K562 (cell line): ENCODE results near the gene MATN4. TPM values are rescaled to one million over a fixed set of nuclear protein-coding genes. Genes with fewer than 3 reads are reported as not detected.

ENCODE experiments used
- ATAC-seq: fragments of 200-7000 bp; cut with Tn5 transposase; 3 replicates; pipeline ENCODE4 v1.9.1; 2020; ENCODE audit warnings: moderate library complexity
- BruUV-seq: library from RNA; stranded (reverse); fragments of 400-500 nt; replicated peaks from 2 replicates; lab custom pipeline; 2021; lab: Mats Ljungman, UMichigan
- CTCF ChIA-PET: fragments of 300-600 bp; formaldehyde crosslinking; extraction: SDS; loops from one replicate; lab custom pipeline; 2021; ENCODE audit warnings: low intra/inter-chr PET ratio; lab: Yijun Ruan, JAX
- POLR2A ChIA-PET: fragments of 300-600, 350-650 bp; sonication (Branson Sonifier 250); formaldehyde crosslinking; extraction: SDS; loops from one replicate; lab custom pipeline; 2021; ENCODE audit warnings: antibody characterized with exemption, inconsistent platforms; lab: Yijun Ruan, JAX
- DNase-seq, 4 experiments: peaks; one replicate each; pipeline versions ENCODE4 v3.0.0 to v3.0.0-alpha.2; 2011 to 2018; ENCODE audit warnings: low spot score in 3 of 4, mixed read lengths in 3 of 4; ENCODE audit errors: extremely low read depth in 1 of 4
- FAIRE-seq: peaks from 2 replicates; lab custom pipeline; 2011; peaks lifted over from hg19 to GRCh38; lab: Jason Lieb, UNC
- H2AFZ ChIP-seq: 2 replicates; pipeline ENCODE4 v1.6.0; 2011; ENCODE audit warnings: low read depth, low read length, control low read depth, inconsistent platforms
- H3K27ac ChIP-seq: fragments of 200-600 bp; 3 replicates; pipeline ENCODE4 v1.8.0; 2011; ENCODE audit warnings: low read depth, mild to moderate bottlenecking, control low read depth, inconsistent platforms, low read length, moderate library complexity, mixed read lengths; ENCODE audit errors: extremely low read depth
- H3K27me3 ChIP-seq, 2 experiments: fragments of 300-600 bp in 1 of 2; 2 replicates in 1 of 2; 3 replicates in 1 of 2; pipeline versions ENCODE4 v1.6.0 to v1.8.0; 2011; ENCODE audit warnings: inconsistent platforms in 2 of 2, low read length in 2 of 2, mild to moderate bottlenecking in 1 of 2, mixed read lengths in 1 of 2, moderate library complexity in 1 of 2; ENCODE audit not compliant: control insufficient read depth in 2 of 2, insufficient read depth in 2 of 2
- H3K36me3 ChIP-seq: fragments of 300-600 bp; 3 replicates; pipeline ENCODE4 v1.8.0; 2011; ENCODE audit warnings: mild to moderate bottlenecking, low read length, inconsistent platforms; ENCODE audit not compliant: control insufficient read depth, insufficient read depth
- H3K4me1 ChIP-seq, 2 experiments: fragments of 200-600 bp in 1 of 2; replicated peaks in 1 of 2; 2 replicates in 1 of 2; 3 replicates in 1 of 2; pipeline versions ENCODE4 v1.5.1 to v1.8.0; 2011; ENCODE audit warnings: inconsistent platforms in 2 of 2, low read length in 2 of 2, mild to moderate bottlenecking in 1 of 2, mixed read lengths in 1 of 2, moderate library complexity in 1 of 2; ENCODE audit not compliant: control insufficient read depth in 2 of 2, insufficient read depth in 2 of 2
- H3K4me2 ChIP-seq: 2 replicates; pipeline ENCODE4 v1.6.1; 2011; ENCODE audit warnings: low read length, control low read depth, inconsistent platforms, mixed read lengths; ENCODE audit not compliant: insufficient read depth
- H3K4me3 ChIP-seq: fragments of 200-600 bp; sonication (generic), shearing (Covaris generic); 2 replicates; pipeline ENCODE4 v1.5.1; 2016; ENCODE audit warnings: control low read depth, inconsistent platforms
- H3K79me2 ChIP-seq: fragments of 200-600 bp; 3 replicates; pipeline ENCODE4 v1.8.0; 2011; ENCODE audit warnings: low read length, inconsistent platforms; ENCODE audit not compliant: control insufficient read depth, insufficient read depth
- H3K9ac ChIP-seq, 2 experiments: 2 replicates each; pipeline versions ENCODE4 v1.6.0 to v1.6.1; 2011; ENCODE audit warnings: low read depth in 2 of 2, low read length in 2 of 2, control low read depth in 1 of 2, inconsistent platforms in 1 of 2, mild to moderate bottlenecking in 1 of 2, mixed read lengths in 1 of 2; ENCODE audit not compliant: insufficient read depth in 1 of 2
- H3K9me1 ChIP-seq: one replicate; pipeline ENCODE4 v1.6.0; 2011; ENCODE audit warnings: inconsistent platforms, mild to moderate bottlenecking, low read length, moderate library complexity; ENCODE audit not compliant: control insufficient read depth, insufficient read depth
- H3K9me3 ChIP-seq: replicated peaks from 2 replicates; pipeline ENCODE4 v1.5.1; 2011; ENCODE audit warnings: low read depth, low read length, inconsistent platforms; ENCODE audit not compliant: control insufficient read depth, insufficient read depth
- H4K20me1 ChIP-seq: replicated peaks from 2 replicates; pipeline ENCODE4 v1.6.1; 2011; ENCODE audit warnings: low read length, inconsistent platforms, mixed read lengths; ENCODE audit not compliant: control insufficient read depth, insufficient read depth
- ARID3B ChIP-seq: fragments of 250-450 bp; sonication (Bioruptor Pico); IDR thresholded peaks from 2 replicates; pipeline ENCODE4 v1.4.0; 2020; ENCODE audit warnings: borderline replicate concordance
- CBX2 ChIP-seq: fragments of 200-600 bp; sonication (generic); IDR thresholded peaks from one replicate; pipeline ENCODE4 v1.6.1; 2012; ENCODE audit warnings: mild to moderate bottlenecking, low read length, inconsistent platforms; ENCODE audit not compliant: insufficient read depth, poor library complexity, severe bottlenecking
- CCAR2 ChIP-seq: fragments of 200-400 bp; formaldehyde crosslinking; IDR thresholded peaks from 2 replicates; pipeline ENCODE4 v1.6.1; 2017; ENCODE audit warnings: mild to moderate bottlenecking, low read depth, low read length
- CREB5 ChIP-seq: fragments of 250-450 bp; sonication (Bioruptor Pico); IDR thresholded peaks from 2 replicates; pipeline ENCODE4 v1.5.0; 2020; ENCODE audit warnings: mild to moderate bottlenecking
- CREM ChIP-seq: IDR thresholded peaks from 2 replicates; pipeline ENCODE4 v1.6.1; 2014; ENCODE audit warnings: antibody characterized with exemption, low read depth
- GABPB1 ChIP-seq: sonication (generic); formaldehyde crosslinking; IDR thresholded peaks from 2 replicates; pipeline ENCODE4 v1.8.0; 2022; ENCODE audit warnings: mild to moderate bottlenecking, missing genetic modification reagents
- GATAD2B ChIP-seq: fragments of 450-650 bp; IDR thresholded peaks from 2 replicates; pipeline ENCODE4 v1.6.1; 2017; ENCODE audit warnings: mild to moderate bottlenecking, borderline replicate concordance
- NFE2L1 ChIP-seq: fragments of 450-650 bp; IDR thresholded peaks from 2 replicates; pipeline ENCODE4 v1.6.1; 2016; ENCODE audit warnings: missing genetic modification characterization, low read depth, mild to moderate bottlenecking, missing compliant biosample characterization, moderate library complexity, borderline replicate concordance
- PHB ChIP-seq: fragments of 250-450 bp; sonication (Bioruptor Pico); IDR thresholded peaks from 2 replicates; pipeline ENCODE4 v1.5.0; 2021
- PHTF2 ChIP-seq: fragments of 250-450 bp; sonication (Bioruptor Pico); IDR thresholded peaks from 2 replicates; pipeline ENCODE4 v1.5.0; 2021; ENCODE audit warnings: mild to moderate bottlenecking
- RBM17 ChIP-seq: fragments of 200-400 bp; formaldehyde crosslinking; IDR thresholded peaks from 2 replicates; pipeline ENCODE4 v1.6.1; 2017; ENCODE audit warnings: low read depth, mild to moderate bottlenecking, low read length, borderline replicate concordance
- RBM39 ChIP-seq: fragments of 200-400 bp; formaldehyde crosslinking; optimal IDR thresholded peaks from 2 replicates; pipeline ENCODE3; 2018; ENCODE audit warnings: low read depth, low read length
- SIN3B ChIP-seq: fragments of 450-650 bp; IDR thresholded peaks from 2 replicates; pipeline ENCODE4 v1.6.1; 2017; ENCODE audit warnings: low read depth, mild to moderate bottlenecking, moderate library complexity
- SMARCA4 ChIP-seq: fragments of 450-650 bp; IDR thresholded peaks from 2 replicates; pipeline ENCODE4 v1.6.1; 2016
- SRSF7 ChIP-seq: fragments of 200-400 bp; formaldehyde crosslinking; optimal IDR thresholded peaks from 2 replicates; pipeline ENCODE3; 2017; ENCODE audit warnings: mild to moderate bottlenecking, low read depth, low read length
- U2AF2 ChIP-seq: fragments of 200-400 bp; formaldehyde crosslinking; optimal IDR thresholded peaks from 2 replicates; pipeline ENCODE3; 2017; ENCODE audit warnings: low read depth, mild to moderate bottlenecking, low read length
- XRCC4 ChIP-seq: IDR thresholded peaks from one replicate; pipeline ENCODE4 v1.6.1; 2011; ENCODE audit not compliant: insufficient read depth, insufficient read length; ENCODE audit errors: extremely low read depth
- ZNF232 ChIP-seq: sonication (generic); formaldehyde crosslinking; IDR thresholded peaks from 2 replicates; pipeline ENCODE4 v1.8.0; 2022; ENCODE audit warnings: mild to moderate bottlenecking, missing genetic modification reagents
- ZNF311 ChIP-seq: fragments of 250-450 bp; sonication (Bioruptor Pico); IDR thresholded peaks from 2 replicates; pipeline ENCODE4 v1.4.0; 2020; ENCODE audit warnings: mild to moderate bottlenecking, moderate library complexity
- WGBS: fragments of 100-300 bp; shearing (Covaris generic); methylation state at CpG from one replicate; pipeline ENCODE4 v1.1.6; 2016; ENCODE audit warnings: low coverage, mixed read lengths; ENCODE audit not compliant: insufficient coverage; ENCODE audit errors: missing lambda C conversion rate; 5-methylcytosine and 5-hydroxymethylcytosine counted together
- in situ Hi-C: fragments of 300-500 bp; cut with MboI; formaldehyde crosslinking; loops from 4 replicates; pipeline ENCODE4 v1.15.0; 2018; ENCODE audit warnings: inconsistent platforms, mixed read lengths
- intact Hi-C: fragments of 100-400 bp; cut with micrococcal nuclease; formaldehyde crosslinking; loops from 2 replicates; pipeline ENCODE4 v1.14.2; 2022
- polyA plus RNA-seq, 8 experiments: library from polyadenylated mRNA; depleted of rRNA in 4 of 8; stranded (reverse) in 5 of 8; unstranded in 3 of 8; fragments of >200 nt; fragmentation: Nextera tagmentation in 2 of 8; fragmentation: Illumina TruSeq in 1 of 8; extraction: Ambion mirVana in 2 of 8; extraction: Trizol in 1 of 8; gene quantifications; 2 replicates each; pipeline versions ENCODE4 v1.2.1 to v1.2.3, GENCODE V29; 2011 to 2014; ENCODE audit warnings: inconsistent platforms in 1 of 8, missing spikeins in 1 of 8
- total RNA-seq, 7 experiments: library from RNA; depleted of rRNA in 6 of 7; stranded (reverse); fragments of >200 nt in 6 of 7; fragmentation: Illumina TruSeq in 2 of 7; extraction: Trizol in 2 of 7; gene quantifications; 2 replicates each; pipeline versions ENCODE4 v1.2.1 to v1.2.3, GENCODE V29; 2011 to 2021; ENCODE audit warnings: low replicate concordance in 1 of 7

Gene MATN4
- total and polyA plus RNA-seq, 9 of the 15 experiments (the other 6 are each of a cell fraction or from before 2014, with no cell fraction given) = 0.09 TPM; not detected in 8

- BruUV-seq = no TSS peak
- Histone ChIP-seq H2AFZ (no peak overlapping the region), H3K9me3 (no peaks in the 10 kb centered on the region), H3K27ac (no peak overlapping the region), H4K20me1 (no peaks in the 10 kb centered on the region; the same call in 1 of the 2 replicates), H3K79me2 (no peaks in the 10 kb centered on the region), H3K4me2 (no peak overlapping the region; the same call in 1 of the 2 replicates), H3K27me3 (peaks cover 10 to 30% of the 10 kb centered on the region in 2 experiments; a peak in 4 of 5 replicates), H3K4me1 (peaks cover 4 to 16% of the 10 kb centered on the region in 2 experiments; a peak in 4 of 5 replicates), H3K9ac (no peak overlapping the region), H3K4me3 (no peak overlapping the region), H3K9me1 (no peaks in the 10 kb centered on the region), H3K36me3 (no peaks in the 10 kb centered on the region)
- WGBS = 0% methylated on average over 7 of the region's 7 CpGs
- FAIRE-seq (no peak), DNase-seq (no peak), ATAC-seq (no peak)
- in situ Hi-C loops (no loop called here), intact Hi-C loops (loop anchor here (10.0 kb wide), 1 partner anchor 226 kb away; the partner anchor contains the start of gene EPPIN)
- ChIA-PET CTCF (interaction anchor here (0.6 to 2.3 kb wide), 6 partner anchors 55 to 452 kb away, joined by 3 to 23 read pairs (median 5); no protein-coding TSS in a partner anchor), POLR2A (interaction anchor here (0.7 to 1.5 kb wide), 4 partner anchors 19 to 452 kb away, joined by 3 to 5 read pairs (median 4); no protein-coding TSS in a partner anchor)
- TF ChIP-seq SIN3B (no peak), CCAR2 (no peak), ZNF311 (no peak), RBM17 (no peak), U2AF2 (no peak), ZNF232 (CRISPR knock-in tag) (no peak), SMARCA4 (no peak), XRCC4 (no peak), ARID3B (CRISPR knock-in tag) (no peak), PHB (CRISPR knock-in tag) (no peak), NFE2L1 (tag) (no peak), CBX2 (no peak), GATAD2B (no peak), PHTF2 (CRISPR knock-in tag) (no peak), CREM (no peak), SRSF7 (no peak), GABPB1 (CRISPR knock-in tag) (no peak), RBM39 (no peak), CREB5 (CRISPR knock-in tag) (no peak)
These were observed 10.4 kb upstream of the MATN4 start for GRCh38 chr20:45318386-45318939.
